Ishikawa (cell line): ENCODE measurements around the gene FAM193B.

ENCODE experiments used
- CEBPB ChIP-seq: IDR thresholded peaks from 2 replicates; pipeline ENCODE4 v1.6.1; 2012
- CREB1 ChIP-seq: IDR thresholded peaks from 2 replicates; pipeline ENCODE4 v1.6.1; 2012; ENCODE audit warnings: low read depth
- EGR1 ChIP-seq: IDR thresholded peaks from 2 replicates; pipeline ENCODE4 v1.6.1; 2012
- EP300 ChIP-seq: IDR thresholded peaks from 2 replicates; pipeline ENCODE4 v1.6.1; 2012; ENCODE audit warnings: borderline replicate concordance
- FOXM1 ChIP-seq: IDR thresholded peaks from 2 replicates; pipeline ENCODE4 v1.6.1; 2012; ENCODE audit warnings: low read depth, borderline replicate concordance
- MAX ChIP-seq: IDR thresholded peaks from 2 replicates; pipeline ENCODE4 v1.6.1; 2012
- NFIC ChIP-seq: IDR thresholded peaks from 2 replicates; pipeline ENCODE4 v1.6.1; 2012
- RAD21 ChIP-seq: IDR thresholded peaks from 2 replicates; pipeline ENCODE4 v1.6.1; 2012; ENCODE audit warnings: low read depth
- REST ChIP-seq: IDR thresholded peaks from 2 replicates; pipeline ENCODE4 v1.6.1; 2012; ENCODE audit warnings: low read depth, mild to moderate bottlenecking
- TAF1 ChIP-seq: IDR thresholded peaks from 2 replicates; pipeline ENCODE4 v1.6.1; 2012; ENCODE audit warnings: low read depth, mild to moderate bottlenecking
- TCF12 ChIP-seq: IDR thresholded peaks from 2 replicates; pipeline ENCODE4 v1.6.1; 2012; ENCODE audit warnings: low read depth
- TEAD4 ChIP-seq: IDR thresholded peaks from 2 replicates; pipeline ENCODE4 v1.6.1; 2012
- YY1 ChIP-seq: IDR thresholded peaks from 2 replicates; pipeline ENCODE4 v1.6.1; 2012; ENCODE audit warnings: low read depth
- ZBTB7A ChIP-seq: IDR thresholded peaks from 2 replicates; pipeline ENCODE4 v1.6.1; 2012; ENCODE audit warnings: low read depth
- TF ChIP-seq, protein P1 (sequence below): IDR thresholded peaks from 2 replicates; pipeline ENCODE4 v1.6.1; 2012

Gene FAM193B

GRCh38 chr5:177557041-177557647, 2.8 kb upstream of the FAM193B start:
- TF ChIP-seq, protein P1, sequence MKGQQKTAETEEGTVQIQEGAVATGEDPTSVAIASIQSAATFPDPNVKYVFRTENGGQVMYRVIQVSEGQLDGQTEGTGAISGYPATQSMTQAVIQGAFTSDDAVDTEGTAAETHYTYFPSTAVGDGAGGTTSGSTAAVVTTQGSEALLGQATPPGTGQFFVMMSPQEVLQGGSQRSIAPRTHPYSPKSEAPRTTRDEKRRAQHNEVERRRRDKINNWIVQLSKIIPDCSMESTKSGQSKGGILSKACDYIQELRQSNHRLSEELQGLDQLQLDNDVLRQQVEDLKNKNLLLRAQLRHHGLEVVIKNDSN = peak; percentile 81
- TF ChIP-seq TEAD4 = no peak

GRCh38 chr5:177555665-177556064, 1.3 kb upstream of the FAM193B start:
- TF ChIP-seq TCF12 = no peak

DNA sequence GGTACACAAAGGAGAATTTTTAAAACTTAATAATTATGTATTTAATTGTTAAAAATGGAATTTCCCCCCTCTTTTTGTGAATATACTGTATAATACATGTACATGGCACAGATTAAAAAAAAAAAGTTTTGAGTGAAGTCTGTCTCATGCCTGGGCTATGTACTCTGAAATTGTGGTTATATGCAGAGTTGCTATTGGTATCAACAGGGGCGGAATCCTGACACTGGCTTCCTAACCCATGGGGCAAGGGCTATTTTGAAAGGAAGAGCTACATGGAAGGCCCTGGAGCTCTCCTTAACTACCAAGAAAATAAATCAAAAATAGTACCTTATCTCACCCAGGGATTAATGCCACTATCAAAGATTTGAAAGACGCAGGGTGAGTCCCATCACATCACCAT, 865 bp upstream of the FAM193B start:
- TF ChIP-seq, protein P1 = no peak
- TF ChIP-seq CREB1 (no peak), TCF12 (no peak), MAX (no peak), TEAD4 (no peak), RAD21 (no peak), EGR1 (no peak), REST (no peak), CEBPB (no peak), ZBTB7A (no peak)

DNA sequence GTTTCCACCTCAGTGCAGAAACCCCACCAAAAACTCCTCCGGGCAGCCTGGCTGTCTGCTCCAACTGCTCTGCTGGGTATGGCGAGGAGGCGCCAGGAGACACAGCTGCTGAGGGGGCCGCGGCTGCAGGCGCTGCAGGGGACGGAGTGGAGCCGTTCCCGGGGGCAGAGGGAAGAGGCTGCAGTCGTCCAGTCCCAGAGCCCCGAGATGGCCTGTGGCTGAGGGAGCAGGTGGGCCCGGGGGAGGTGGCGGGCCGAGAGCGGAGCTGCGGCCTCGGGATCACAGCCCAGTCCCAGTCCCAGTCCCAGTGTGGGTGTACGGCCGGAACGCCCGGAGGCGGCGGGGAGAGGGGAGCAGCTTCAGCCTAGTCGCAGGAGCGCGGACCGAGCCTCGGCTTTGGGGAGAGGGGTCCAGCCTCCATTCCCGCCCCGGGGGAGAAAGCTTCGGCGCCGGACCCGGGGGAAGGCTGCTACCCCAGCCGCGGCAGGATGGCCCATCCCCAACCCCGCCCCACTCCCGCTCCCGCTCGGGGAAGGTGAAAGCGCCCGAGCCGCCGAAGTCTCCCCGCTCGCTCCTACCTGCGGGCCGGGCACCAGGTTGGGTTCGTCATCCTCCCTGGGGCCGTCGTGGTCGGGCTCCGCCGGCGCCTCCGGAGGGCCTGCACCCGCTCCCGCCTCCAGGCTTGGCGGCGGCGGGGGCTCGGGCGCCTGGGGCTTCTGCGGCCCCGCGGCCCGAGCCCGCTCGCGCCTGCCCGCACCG, 513 bp downstream of the FAM193B start:
- TF ChIP-seq RAD21 (no peak), YY1 (no peak; the same call in 1 of the 2 replicates), CREB1 (no peak), EGR1 (no peak), TEAD4 (no peak), TAF1 (no peak), FOXM1 (no peak), REST (no peak), TCF12 (no peak), MAX (no peak), CEBPB (no peak), ZBTB7A (no peak), EP300 (no peak), NFIC (no peak)
- TF ChIP-seq, protein P1 = no peak

DNA sequence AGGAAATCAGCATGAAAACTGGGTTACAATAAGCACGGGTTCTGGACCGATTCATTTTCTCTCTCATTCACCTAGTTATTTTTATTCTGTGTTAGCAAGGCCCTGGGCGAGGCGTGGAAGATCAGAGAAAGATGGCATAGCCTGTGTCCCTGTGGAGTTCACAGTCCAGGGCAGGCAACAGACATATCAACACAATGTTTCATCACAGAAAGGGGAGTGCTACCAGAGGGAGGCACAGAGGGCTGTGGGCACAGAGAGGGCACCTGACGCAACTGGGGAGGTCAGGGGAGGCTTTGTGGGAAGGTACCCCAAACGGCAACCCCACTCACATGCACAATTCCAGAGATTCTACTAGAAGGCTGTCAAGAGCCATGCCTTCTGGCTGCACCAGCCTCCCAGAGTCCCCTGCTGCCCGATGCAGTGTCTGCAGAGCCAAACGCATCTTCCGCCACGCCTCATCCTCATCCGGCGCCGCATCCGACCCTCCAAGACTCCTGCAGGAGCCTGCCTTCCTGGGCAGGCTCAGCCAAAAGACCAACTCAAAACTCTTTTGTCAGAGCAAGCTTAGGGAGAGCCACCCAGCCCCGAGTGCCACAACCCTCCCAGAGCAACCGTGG, 1.4 kb downstream of the FAM193B start:
- TF ChIP-seq TEAD4 = no peak
- TF ChIP-seq EP300 = no peak
- TF ChIP-seq CEBPB = no peak
- no peak for TF ChIP-seq RAD21
- TF ChIP-seq FOXM1 = no peak
- TF ChIP-seq ZBTB7A = no peak
- TF ChIP-seq NFIC = no peak
- no peak for TF ChIP-seq TAF1
- no peak for TF ChIP-seq EGR1
- TF ChIP-seq MAX = no peak
- TF ChIP-seq, protein P1 = no peak
- no peak for TF ChIP-seq TCF12
- no peak for TF ChIP-seq CREB1
- no peak for TF ChIP-seq REST
- no peak for TF ChIP-seq YY1
